HUES6 (cell line): Measurements from ENCODE around the gene FGD4.
A peak's percentile ranks its signal among the peaks of the same experiment; 100 is the strongest.

Experiments
- H3K27ac ChIP-seq: 2 replicates; pipeline ENCODE4 v1.7.0; 2013; ENCODE audit warnings: low read depth, mild to moderate bottlenecking, low read length, inconsistent platforms
- H3K27me3 ChIP-seq: 2 replicates; pipeline ENCODE4 v1.6.1; 2013; ENCODE audit warnings: low read length; ENCODE audit not compliant: control insufficient read depth, insufficient read depth
- H3K36me3 ChIP-seq: 2 replicates; pipeline ENCODE4 v1.6.1; 2013; ENCODE audit warnings: low read length; ENCODE audit not compliant: control insufficient read depth, insufficient read depth
- H3K4me1 ChIP-seq: 2 replicates; pipeline ENCODE4 v1.6.1; 2013; ENCODE audit warnings: low read length; ENCODE audit not compliant: control insufficient read depth, insufficient read depth
- H3K4me3 ChIP-seq: 2 replicates; pipeline ENCODE4 v1.5.1; 2013; ENCODE audit warnings: low read depth, low read length
- H3K9ac ChIP-seq: one replicate; pipeline ENCODE4 v1.6.1; 2013; ENCODE audit warnings: mild to moderate bottlenecking, low read length
- H3K9me3 ChIP-seq: 2 replicates; pipeline ENCODE4 v1.6.1; 2013; ENCODE audit warnings: low read depth, low read length; ENCODE audit not compliant: control insufficient read depth, insufficient read depth

FGD4 gene

DNA sequence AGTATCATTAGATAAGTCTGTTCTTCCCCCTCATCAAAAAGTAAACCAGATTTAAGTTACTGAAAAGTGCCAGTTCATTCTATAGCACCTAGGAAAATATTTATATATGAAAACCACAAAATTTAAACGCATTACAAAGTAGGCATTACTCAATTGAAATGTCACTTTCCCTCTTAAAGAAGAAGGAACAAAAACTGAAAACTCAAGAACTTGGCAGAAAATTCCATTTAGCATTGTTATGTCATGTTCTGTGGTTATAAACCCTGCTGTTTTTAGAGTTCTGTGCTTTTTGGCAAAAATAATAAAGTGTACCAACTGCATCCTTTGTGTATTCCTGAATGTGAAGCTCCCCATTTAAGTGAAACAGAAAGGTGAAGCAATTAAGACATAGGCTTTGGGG, 3.6 kb downstream of the FGD4 start:
- Histone ChIP-seq H3K9me3 (no peaks in the 10 kb centered on the region), H3K36me3 (peaks cover 21% of the 10 kb centered on the region), H3K4me3 (peak overlapping the region; percentile 32; the same call in 1 of the 2 replicates), H3K9ac (no peak overlapping the region), H3K27ac (no peak overlapping the region), H3K4me1 (peaks cover 17% of the 10 kb centered on the region), H3K27me3 (no peaks in the 10 kb centered on the region; the same call in 1 of the 2 replicates)

DNA sequence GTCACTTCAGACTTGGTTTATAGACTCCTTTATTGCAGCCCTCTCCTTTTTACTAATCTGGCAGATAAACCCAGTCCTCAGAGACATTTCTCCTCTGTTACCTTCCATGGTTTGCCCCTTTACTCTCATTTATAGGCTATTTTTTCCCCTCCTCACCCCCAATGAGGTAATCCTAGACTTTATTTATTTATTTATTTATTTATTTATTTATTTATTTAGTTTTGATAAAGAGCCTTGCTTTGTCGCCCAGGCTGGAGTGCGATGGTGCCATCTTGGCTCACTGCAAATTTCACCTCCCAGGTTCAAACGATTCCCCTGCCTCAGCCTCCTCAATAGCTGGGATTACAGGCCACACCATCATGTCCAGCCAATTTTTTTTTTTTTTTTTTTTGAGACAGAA, 8.4 kb downstream of the FGD4 start:
- Histone ChIP-seq H3K4me1 (peaks cover 4% of the 10 kb centered on the region; the same call in 1 of the 2 replicates), H3K36me3 (peaks cover 24% of the 10 kb centered on the region), H3K9ac (no peak overlapping the region), H3K27ac (no peak overlapping the region), H3K4me3 (no peak overlapping the region), H3K9me3 (no peaks in the 10 kb centered on the region), H3K27me3 (no peaks in the 10 kb centered on the region)

DNA sequence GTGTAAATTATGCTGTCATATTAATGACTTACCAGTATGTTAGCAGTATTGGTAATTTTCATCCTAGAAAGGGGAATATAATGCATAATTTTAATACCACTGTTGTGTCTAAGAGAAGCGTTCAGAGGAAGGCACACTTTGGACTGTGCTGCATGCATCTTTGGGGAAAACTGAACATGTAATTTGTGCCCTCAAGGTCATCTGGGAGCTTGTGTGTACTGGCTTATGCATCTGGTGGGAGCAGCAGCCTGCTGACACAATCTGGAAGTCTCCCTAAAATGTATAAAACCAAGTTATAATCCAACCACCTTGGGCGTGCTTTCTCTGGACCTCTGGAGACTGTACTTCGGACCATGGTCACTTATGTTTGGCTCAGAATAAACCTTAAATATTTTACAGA, 14.1 kb downstream of the FGD4 start:
- Histone ChIP-seq H3K9me3 (no peaks in the 10 kb centered on the region), H3K27ac (no peak overlapping the region), H3K36me3 (peaks cover 9% of the 10 kb centered on the region), H3K27me3 (no peaks in the 10 kb centered on the region), H3K9ac (no peak overlapping the region), H3K4me3 (no peak overlapping the region), H3K4me1 (peaks cover 4% of the 10 kb centered on the region)

DNA sequence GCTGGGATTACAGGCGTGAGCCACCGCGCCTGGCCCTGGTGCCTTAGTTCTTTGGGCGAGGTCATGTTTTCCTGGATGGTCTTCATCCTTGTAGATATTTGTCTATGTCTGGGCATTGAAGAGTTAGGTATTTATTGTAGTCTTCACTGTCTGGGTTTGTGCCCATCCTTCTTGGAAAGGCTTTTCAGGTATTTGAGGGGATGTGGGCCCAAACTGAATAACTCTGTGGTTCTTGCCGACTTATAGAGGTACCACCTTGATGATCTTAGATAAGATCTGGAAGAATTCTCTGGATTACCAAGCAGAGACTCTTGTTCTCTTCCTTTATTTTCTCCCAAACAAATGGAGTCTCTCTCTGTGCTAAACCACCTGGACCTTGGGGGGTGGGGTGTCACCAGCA, 18.9 kb downstream of the FGD4 start:
- Histone ChIP-seq H3K27ac (no peak overlapping the region), H3K36me3 (peaks cover 18% of the 10 kb centered on the region), H3K4me3 (no peak overlapping the region), H3K27me3 (no peaks in the 10 kb centered on the region), H3K4me1 (peaks cover 25% of the 10 kb centered on the region), H3K9me3 (no peaks in the 10 kb centered on the region; the same call in 1 of the 2 replicates), H3K9ac (no peak overlapping the region)

DNA sequence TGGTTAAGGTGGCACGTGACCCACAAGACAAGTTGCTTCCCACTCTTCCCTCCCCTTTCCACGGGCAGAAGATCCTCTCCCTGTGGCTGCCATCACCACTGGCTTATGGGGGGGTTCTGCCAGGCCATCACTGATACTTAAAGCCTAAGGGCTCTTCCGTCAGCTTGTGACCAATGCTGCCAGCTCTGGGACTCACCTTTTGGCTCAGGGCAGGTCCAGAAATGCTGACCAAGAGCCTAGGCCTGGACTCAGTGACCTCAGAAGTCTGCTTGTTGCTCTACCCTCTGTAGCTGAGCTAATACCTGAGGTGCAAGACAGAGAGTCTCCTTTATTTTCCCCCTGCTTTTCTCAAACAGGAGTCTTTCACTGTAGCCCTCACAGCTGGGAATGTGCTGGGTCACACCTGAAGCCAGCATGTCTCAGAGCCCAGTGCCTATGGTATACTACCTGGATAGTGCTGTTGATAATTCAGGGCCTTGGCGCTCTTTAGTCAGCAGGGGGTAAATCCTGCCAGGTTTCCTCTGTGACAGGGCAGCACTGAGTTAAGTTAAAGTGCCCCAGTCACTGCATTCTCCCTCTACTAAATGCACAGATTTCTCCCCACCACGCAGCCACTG, 19.7 kb downstream of the FGD4 start:
- Histone ChIP-seq H3K4me1 (peaks cover 25% of the 10 kb centered on the region), H3K27me3 (no peaks in the 10 kb centered on the region), H3K36me3 (peaks cover 22% of the 10 kb centered on the region), H3K9ac (peak overlapping the region; percentile 19), H3K9me3 (peaks cover 3% of the 10 kb centered on the region; the same call in 1 of the 2 replicates), H3K4me3 (no peak overlapping the region), H3K27ac (no peak overlapping the region; the same call in 1 of the 2 replicates)

DNA sequence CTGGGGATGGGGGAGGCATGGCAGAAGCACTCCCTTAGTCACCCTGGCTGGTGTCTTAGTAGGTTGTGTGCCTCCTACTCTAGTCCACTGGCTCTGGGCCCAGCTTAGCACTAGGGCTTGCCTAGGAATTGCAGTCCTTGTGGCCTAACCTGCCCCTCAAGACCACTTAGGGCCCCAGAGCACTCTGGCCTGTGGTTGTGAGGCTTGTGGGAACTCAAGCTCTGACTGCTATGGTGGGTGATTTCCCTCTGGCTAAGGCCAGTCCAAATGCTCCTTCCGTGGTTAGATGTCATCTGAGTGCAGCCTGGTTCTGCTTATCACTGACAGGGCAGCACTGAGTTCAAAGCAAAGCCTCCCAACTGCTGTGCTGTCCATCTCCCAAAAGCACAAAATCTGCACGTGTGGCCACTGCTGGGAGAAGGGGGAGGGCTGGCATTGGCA, 20.2 kb downstream of the FGD4 start:
- Histone ChIP-seq H3K9me3 (peaks cover 3% of the 10 kb centered on the region; the same call in 1 of the 2 replicates), H3K4me1 (peaks cover 25% of the 10 kb centered on the region), H3K9ac (peak overlapping the region; percentile 19), H3K36me3 (peaks cover 22% of the 10 kb centered on the region), H3K27me3 (no peaks in the 10 kb centered on the region), H3K27ac (no peak overlapping the region; the same call in 1 of the 2 replicates), H3K4me3 (no peak overlapping the region)

DNA sequence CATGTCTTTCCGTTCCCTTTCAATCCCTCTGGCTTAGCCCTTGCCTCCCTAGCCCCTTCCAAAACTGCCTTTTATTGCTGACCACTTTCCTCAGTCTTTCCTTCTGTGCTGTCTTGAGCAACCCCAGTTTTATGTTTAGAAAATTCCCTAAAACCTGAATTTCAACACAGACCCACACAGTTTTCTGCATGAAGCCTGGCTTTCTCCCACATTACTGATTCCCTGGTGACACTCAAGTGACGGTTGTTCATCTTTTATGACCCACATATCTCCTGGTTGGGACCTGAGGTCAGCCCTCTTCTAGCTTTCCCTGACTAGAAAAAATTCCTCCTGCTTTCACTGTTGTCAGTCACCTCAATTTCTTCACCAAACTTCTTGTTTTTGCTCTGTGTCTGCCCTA, 21.0 kb downstream of the FGD4 start:
- Histone ChIP-seq H3K4me3 (no peak overlapping the region), H3K27ac (no peak overlapping the region), H3K9me3 (peaks cover 3% of the 10 kb centered on the region; the same call in 1 of the 2 replicates), H3K36me3 (peaks cover 22% of the 10 kb centered on the region), H3K27me3 (no peaks in the 10 kb centered on the region), H3K4me1 (peaks cover 25% of the 10 kb centered on the region), H3K9ac (no peak overlapping the region)

DNA sequence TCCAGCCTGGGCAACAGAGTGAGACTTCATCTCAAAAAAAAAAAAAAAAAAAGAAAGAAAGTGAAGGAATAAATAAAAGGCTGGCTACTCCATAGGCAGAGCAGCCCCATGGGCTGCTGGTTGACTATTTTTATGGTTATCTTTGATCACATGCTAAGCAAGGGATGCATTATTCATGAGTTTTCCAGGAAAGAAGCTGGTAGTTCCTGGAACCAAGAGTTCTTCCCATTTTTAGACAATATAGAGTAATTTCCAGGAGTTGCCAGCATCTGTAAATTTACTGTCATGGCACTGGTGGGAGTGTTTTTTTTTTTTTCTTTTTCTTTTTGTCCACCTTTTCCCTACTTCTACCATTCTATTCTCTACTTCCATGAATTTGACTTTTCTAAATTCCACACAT, 24.2 kb downstream of the FGD4 start:
- no peak overlapping the region for H3K27ac ChIP-seq
- H3K4me3 ChIP-seq: no peak overlapping the region

DNA sequence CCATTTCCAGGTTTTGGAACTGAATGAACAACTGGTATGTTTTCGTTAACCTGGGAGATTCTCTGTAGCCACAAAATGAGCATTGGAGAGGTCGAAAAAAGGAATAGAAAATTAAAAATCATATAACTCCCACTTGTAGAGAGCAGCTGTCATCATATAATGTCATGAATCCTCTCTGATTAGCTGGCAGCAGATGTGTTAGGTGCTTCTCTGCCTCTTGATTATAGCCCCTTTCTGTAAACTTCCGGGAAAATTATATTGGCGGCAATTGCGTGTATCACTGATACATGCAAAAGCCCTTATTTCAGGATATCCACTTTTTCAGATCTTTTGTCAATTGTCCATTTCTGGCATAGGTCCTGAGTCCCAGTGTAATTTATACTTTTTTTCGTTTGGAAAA, 31.7 kb downstream of the FGD4 start:
- Histone ChIP-seq H3K27ac (no peak overlapping the region), H3K9ac (no peak overlapping the region), H3K4me1 (peaks cover 4% of the 10 kb centered on the region), H3K9me3 (0 out of 2 replicates have a peak, but pooled peaks cover 3% of the 10 kb centered on the region), H3K4me3 (no peak overlapping the region), H3K36me3 (peaks cover 6% of the 10 kb centered on the region; the same call in 1 of the 2 replicates), H3K27me3 (no peaks in the 10 kb centered on the region)

More for the DNA sequence above, 24.2 kb downstream of the FGD4 start:
- Histone ChIP-seq H3K9me3 (peaks cover 3% of the 10 kb centered on the region; the same call in 1 of the 2 replicates), H3K27me3 (no peaks in the 10 kb centered on the region), H3K9ac (no peak overlapping the region), H3K36me3 (peaks cover 22% of the 10 kb centered on the region), H3K4me1 (peaks cover 20% of the 10 kb centered on the region)

DNA sequence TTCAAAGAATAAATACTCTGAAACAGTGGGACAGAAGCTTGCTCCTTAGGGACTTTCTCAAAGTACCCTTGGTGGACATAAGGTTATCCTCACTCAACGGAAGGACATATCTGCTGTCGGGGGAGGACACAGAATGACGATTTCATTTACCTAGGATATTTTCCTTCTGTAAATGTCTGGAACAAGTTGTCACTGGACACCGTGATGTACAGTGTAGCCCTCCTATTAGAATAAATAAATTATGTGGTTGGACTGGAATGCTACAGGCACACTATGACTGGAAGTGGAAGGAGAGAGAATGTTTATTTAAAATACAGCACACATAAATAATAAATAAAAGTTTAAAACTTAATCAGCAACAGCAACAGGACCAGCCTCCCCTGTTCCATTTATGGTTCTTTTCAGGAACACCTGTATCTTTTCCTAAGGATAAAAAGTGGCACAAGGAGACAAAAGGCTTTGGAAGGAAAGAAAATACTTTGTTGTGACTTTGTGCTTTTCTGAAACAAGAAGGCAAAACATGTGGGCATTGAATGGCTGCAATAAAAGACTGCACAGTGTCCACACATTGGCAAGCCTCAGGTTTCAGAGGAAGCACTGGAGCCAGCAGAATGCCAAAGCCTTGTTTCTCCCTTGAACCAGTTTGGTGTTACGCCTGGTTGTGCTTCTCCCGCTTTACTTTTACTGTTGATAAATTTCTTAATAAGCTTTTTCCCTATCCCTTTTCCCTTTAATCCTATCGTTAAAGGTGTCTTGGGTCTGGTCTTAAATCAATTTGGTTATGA, 36.8 kb downstream of the FGD4 start:
- H3K27ac ChIP-seq: no peak overlapping the region

DNA sequence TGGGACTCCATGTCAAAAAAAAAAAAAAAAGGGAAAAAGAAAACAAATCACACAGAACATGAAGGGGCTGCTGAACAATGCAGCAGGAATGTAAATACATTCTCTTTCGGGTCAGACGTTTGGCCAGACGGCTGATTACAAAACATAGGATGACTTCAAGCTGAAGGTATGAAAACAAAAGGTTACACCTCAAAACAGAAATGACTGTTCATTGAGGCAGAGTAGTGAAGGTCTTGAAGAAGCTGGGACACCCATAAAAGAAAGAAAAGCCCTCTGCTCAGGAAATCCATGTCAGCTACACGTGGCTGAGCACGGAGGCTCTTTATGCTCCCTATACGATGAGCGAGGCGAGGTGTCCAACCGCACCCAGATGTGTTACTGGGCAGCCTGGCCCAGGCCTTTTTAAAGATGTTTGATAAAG, 37.7 kb downstream of the FGD4 start:
- Histone ChIP-seq H3K4me1 (peaks cover 37% of the 10 kb centered on the region), H3K27ac (no peak overlapping the region), H3K9me3 (no peaks in the 10 kb centered on the region), H3K4me3 (no peak overlapping the region), H3K9ac (no peak overlapping the region), H3K36me3 (peaks cover 3% of the 10 kb centered on the region; the same call in 1 of the 2 replicates), H3K27me3 (no peaks in the 10 kb centered on the region)

More for the DNA sequence above, 36.8 kb downstream of the FGD4 start:
- H3K9me3 ChIP-seq: no peaks in the 10 kb centered on the region
- no peaks in the 10 kb centered on the region for H3K27me3 ChIP-seq
- no peak overlapping the region for H3K9ac ChIP-seq
- H3K4me1 ChIP-seq: peaks cover 30% of the 10 kb centered on the region
- peaks cover 3% of the 10 kb centered on the region; the same call in 1 of the 2 replicates for H3K36me3 ChIP-seq
- no peak overlapping the region for H3K4me3 ChIP-seq
